GM18517 (cell line): ENCODE data around the gene CCDC40.
"Not testable (repeated sequence)": the region's sequence is repeated elsewhere in the genome, so short reads cannot be mapped to it uniquely, and the experiment has no call there.

Source experiments
- ATAC-seq: cut with Tn5 transposase; IDR thresholded peaks from one replicate; pipeline ENCODE4 v1.9.1; 2021; ENCODE audit warnings: mild to moderate bottlenecking, moderate library complexity; ENCODE audit not compliant: unreplicated experiment

Gene CCDC40

GRCh38 chr17:80035937-80036714 lies at the start of gene CCDC40:
TSS of gene CCDC40 (plus strand) at chr17:80036642. CDS start at chr17:80036663, 21 bp downstream.
- ATAC-seq, result no peak

DNA sequence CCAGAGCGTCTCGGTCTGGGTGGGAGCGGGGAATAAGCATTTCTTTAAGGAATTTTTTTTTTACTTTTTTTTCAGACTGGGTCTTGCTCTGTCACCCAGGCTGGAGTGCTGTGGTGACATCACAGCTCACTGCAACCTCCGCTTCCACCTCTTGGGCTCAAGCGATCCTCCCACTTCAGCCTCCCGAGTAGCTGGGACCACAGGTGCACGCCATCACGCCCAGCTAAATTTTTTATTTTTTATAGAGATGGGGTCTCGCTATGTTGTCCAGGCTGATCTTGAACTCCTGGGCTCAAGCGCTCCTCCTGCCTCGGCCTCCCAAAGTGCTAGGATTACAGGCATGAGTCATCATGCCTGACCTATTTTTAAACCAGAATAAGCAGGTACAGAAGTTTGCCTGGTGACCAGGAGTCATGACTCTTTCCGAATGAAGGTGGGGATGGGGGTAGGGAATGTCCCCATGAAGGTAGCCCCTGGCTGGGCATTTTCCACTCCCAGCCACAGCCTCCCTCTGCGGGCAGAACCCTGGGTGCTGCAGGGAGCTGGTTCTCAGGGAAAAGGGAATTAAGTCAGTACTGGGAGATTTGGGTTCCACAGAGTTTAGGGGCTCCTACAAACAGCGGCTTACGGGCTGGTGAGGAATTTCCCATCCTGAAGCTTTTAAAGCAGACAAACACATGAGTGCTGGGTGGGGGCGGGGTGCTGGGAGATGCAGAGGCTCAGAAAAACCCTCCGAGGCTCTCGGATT lies 49.1 kb upstream of the CCDC40 start:
- ATAC-seq, result no peak

DNA sequence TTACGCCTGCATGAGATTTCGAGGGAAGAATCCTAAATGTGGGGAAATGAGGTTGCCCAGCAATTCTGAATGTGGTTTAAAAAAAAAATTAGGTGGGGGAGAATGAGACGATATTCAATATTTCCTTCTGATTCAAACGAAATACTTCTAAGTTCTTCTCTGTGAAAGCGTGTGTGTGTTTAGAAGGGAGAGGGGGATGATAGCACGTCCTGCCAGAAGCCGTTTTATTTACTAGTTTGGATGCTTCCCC lies 48.6 kb upstream of the CCDC40 start:
- no peak for ATAC-seq

GRCh38 chr17:79988185-79988971 lies 48.1 kb upstream of the CCDC40 start:
- ATAC-seq, result no peak

GRCh38 chr17:79989106-79989835 lies 47.2 kb upstream of the CCDC40 start:
- ATAC-seq, result no peak

GRCh38 chr17:79990051-79990592 lies 46.3 kb upstream of the CCDC40 start:
- no peak for ATAC-seq

- ATAC-seq, result no peak
Observed at GRCh38 chr17:79990704-79991103, 45.7 kb upstream of the CCDC40 start.

DNA sequence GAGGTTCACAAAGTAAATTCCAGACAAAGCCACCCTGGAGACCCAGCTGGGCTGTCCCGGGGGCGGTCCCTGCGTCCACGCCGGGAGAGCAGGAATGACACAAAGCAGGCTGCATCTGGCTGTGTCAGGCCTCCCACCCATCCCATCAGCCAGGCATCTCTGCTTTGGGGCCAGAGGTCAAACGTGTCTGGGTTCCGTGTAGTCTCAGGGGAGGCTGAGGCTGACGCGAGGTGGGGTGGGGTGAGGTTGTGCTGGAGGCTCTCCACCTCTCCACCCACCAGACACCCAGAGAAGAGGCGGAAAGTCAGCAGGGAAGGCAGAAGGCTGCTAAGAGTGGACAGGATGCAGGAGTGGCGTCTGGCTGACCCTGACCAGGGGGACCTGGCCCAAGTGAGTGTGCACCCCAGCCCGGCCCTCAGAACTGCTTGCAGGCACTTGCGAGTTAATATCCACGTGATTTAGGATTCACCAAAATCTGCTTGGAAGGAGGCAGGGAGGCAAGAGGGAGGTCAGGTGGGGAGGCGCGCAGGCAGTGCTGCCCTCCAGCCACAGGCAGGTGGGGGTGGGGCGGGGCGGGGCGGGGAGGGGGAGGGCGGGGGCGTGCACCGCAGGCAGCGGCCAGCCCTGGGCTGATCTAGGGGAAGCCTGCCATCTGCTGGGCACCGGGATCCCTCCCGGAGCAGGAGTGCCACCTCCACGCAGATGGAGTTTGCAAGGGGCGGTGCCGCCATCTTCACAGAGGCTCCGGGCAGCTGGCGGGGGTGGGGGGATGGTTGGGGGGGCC lies 45.1 kb upstream of the CCDC40 start:
- no peak for ATAC-seq

DNA sequence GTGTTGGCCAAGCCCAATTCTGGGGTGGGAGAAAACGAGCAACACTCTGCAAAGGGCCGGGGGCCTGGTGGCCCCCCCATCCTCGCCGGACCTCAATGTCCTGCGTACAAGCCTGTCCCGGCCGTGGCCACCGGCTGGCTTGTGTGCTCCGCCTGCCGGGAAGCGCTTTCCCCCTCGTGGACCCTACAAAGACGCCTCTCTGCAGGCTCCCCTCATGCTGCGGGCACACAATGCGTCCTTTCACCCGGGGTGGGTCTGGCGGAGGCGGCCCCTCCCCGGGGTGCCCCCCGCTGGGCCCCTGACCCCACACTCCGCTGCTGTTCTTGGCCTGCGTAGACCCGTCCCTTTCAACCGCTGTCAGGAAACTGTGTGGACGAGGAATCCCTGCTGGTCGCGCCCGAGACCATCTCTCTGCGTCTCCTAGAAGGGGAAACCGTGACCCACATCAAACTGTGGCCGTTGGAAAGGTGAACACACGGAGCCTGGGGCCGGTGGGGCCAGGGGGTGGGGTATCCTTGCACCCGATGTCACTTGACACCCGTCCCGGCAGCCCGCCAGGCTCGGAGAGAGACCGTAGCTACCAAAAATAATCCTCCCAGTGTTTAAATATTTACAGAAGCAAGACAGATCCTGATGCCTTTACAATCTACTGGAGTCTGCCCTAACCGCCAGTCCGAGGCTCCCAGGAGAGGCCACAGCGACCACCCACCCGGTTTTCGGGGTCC lies 44.4 kb upstream of the CCDC40 start:
- ATAC-seq, result no peak

GRCh38 chr17:79992649-79993389 lies 43.6 kb upstream of the CCDC40 start:
- ATAC-seq, result no peak

- ATAC-seq, result no peak
Observed at GRCh38 chr17:79993390-79994227, 42.8 kb upstream of the CCDC40 start.

DNA sequence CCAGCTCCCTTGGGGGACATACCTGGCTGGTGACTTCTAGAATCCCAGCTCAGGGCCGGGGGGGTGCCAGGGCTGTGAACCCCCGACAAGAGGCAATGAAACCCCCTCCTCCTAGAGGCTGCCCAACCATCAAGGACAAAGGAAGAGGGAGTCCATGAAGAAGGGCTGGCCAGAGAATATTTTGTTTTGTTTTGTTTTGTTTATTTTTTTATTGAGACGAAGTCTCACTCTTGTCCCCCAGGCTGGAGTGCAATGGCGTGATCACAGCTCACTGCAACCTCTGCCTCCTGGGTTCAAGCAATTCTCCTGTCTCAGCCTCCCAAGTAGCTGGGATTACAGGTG lies 42.2 kb upstream of the CCDC40 start:
- not testable (repeated sequence) for ATAC-seq

DNA sequence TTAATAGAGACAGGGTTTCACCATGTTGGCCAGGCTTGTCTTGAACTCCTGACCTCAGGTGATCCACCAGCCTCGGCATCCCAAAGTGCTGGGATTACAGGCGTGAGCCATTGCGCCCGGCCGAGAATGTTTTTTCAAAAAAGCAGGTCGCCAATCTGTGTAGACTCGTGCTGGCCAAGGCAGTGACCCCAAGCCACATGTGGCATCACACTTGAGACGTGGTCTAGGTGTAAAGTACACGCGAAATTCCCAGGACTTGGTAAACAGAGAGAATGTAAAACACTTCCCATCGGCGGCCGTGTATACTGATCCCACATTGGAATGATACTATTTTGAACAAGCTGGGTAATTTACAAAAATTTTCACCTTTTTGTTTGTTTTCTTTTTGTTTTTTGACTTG lies 41.8 kb upstream of the CCDC40 start:
- ATAC-seq, result no peak

DNA sequence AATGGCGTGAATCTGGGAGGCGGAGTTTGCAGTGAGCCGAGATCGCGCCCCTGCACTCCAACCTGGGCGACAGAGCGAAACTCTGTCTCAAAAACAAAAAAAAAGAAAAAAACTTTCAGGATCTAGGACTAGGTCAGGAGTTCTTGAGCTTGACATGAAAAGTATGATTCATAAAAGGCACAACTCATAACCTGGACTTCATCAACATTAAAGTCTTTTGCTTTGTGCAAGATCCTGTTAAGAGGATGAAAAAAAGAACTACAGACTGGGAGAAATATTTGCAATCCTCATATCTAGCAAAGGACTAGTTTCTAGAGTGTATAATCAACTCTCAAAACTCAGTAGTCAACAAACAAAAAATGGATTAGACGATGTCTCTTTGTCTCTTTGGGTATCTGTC lies 40.7 kb upstream of the CCDC40 start:
- ATAC-seq, result no peak

DNA sequence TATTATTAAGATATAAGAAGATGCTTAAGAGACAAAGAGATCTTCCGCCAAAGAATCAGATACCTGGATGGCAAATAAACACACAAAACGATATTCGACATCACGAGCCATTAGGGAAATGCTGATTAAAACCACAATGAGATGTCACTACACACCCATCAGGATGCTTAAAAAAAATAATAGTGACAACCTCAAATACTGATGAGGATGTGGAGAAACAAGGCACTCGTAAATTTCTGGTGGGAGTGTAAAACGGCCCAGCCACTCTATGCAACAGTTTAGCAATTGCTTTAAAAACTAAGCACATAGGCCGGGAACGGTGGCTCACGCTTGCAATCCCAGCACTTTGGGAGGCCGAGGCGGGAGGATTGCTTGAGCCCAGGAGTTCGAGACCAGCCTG lies 40.2 kb upstream of the CCDC40 start:
- ATAC-seq, result no peak

GRCh38 chr17:79997011-79997660 lies 39.3 kb upstream of the CCDC40 start:
- no peak for ATAC-seq

DNA sequence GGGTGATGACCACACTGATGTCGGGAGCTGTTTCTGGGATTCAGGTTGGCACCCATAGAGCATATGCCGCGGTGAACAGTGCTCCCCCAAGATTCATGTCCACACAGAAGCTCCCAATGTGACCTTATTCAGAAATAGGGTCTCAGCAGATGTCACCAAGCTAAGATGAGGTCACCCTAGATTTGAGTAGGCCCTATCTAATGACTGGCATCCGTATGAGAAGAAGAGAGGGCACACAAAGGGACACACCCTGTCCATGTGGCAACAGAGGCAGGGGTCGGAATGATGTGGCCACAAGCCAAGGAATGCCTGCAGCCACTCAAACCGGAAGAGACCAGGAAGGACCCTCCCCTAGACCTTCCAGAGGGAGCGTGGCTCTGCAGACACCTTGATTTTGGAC lies 36.3 kb upstream of the CCDC40 start:
- ATAC-seq, result no peak
